Activated CD4-positive, alpha-beta T cell treated with anti-CD3 and anti-CD28 coated beads, Interleukin-2, amount 10 ng/mL, durations not matched to agents 7 days and 5 days (primary cell): Measurements from ENCODE around the gene ARSI. TPM values are rescaled to one million over a fixed set of nuclear protein-coding genes. Genes with fewer than 3 reads are reported as not detected.
"Not testable (repeated sequence)": the region's sequence is repeated elsewhere in the genome, so short reads cannot be mapped to it uniquely, and the experiment has no call there.

Source experiments
- CTCF ChIA-PET: fragments of 350-600 bp; sonication (Branson Sonifier 250); formaldehyde crosslinking; loops from one replicate; lab custom pipeline; 2021; ENCODE audit warnings: antibody characterized with exemption; lab: Charles Lee
- POLR2A ChIA-PET: fragments of 350-600 bp; sonication (Branson Sonifier 250); formaldehyde crosslinking; loops from one replicate; lab custom pipeline; 2021; ENCODE audit warnings: antibody characterized with exemption; lab: Charles Lee
- DNase-seq: peaks from one replicate; pipeline ENCODE4 v3.0.0-alpha.2; 2020
- H3K27ac Mint-ChIP-seq: one replicate; pipeline ENCODE4 v1.8.0; 2021; ENCODE audit warnings: mild to moderate bottlenecking, moderate library complexity, mixed read lengths
- H3K27me3 Mint-ChIP-seq: one replicate; pipeline ENCODE4 v1.8.0; 2021; ENCODE audit warnings: mixed read lengths
- H3K36me3 Mint-ChIP-seq: one replicate; pipeline ENCODE4 v1.8.0; 2021; ENCODE audit warnings: low read depth, mixed read lengths
- H3K4me1 Mint-ChIP-seq: one replicate; pipeline ENCODE4 v1.8.0; 2021; ENCODE audit warnings: mixed read lengths
- H3K4me3 Mint-ChIP-seq: one replicate; pipeline ENCODE4 v1.8.0; 2021; ENCODE audit warnings: mild to moderate bottlenecking, moderate library complexity, mixed read lengths
- H3K9me3 Mint-ChIP-seq: one replicate; pipeline ENCODE4 v1.8.0; 2021; ENCODE audit warnings: mixed read lengths
- total RNA-seq, 2 experiments: library from RNA; stranded (reverse); gene quantifications; one replicate each; pipeline ENCODE4 v1.2.3, GENCODE V29; 2021

ARSI gene
- total RNA-seq, 2 experiments from 2014 or later: not detected

DNA sequence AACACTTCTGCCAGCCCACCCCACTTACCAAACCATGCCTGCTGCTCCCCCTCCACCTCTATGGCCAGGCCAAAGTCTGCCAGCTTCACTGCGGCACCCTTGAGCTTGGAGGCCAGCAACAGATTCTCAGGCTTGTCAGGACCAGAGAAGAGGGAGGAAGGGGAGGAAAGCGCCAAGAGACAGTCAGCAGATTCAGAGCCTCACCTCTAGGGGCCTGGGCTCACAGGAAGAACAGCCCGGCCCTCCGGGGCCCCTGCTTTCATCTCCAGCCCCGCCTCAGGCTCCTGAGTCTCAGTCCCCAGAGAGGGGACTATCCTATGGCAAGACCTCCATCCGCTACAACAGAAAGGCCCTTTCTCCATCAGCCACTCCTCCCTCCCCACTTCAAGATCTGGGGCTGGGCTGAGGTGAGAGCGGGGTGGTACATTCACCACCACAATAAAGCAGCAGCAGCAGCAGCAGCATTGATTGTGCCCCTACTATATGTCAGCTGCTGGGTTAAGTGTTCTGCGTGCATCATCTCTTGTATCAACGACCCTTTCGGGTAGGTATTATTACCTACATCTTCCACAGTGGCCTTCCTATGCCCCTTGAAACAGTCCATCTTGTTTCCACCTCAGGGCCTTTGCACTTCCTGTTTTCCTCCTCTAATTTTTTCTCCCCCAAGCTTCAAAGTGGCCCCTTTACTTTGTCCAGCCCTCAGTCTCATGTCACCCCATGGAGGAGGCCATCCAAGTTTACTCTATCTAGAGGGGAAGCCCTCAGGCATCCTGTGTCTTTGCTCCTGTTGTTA, 49.1 kb downstream of the ARSI start:
- CTCF ChIA-PET: interaction anchor here (0.5 to 1.3 kb wide), 3 partner anchors 35 to 155 kb away, joined by 3 to 4 read pairs (median 3); no protein-coding TSS in a partner anchor
- POLR2A ChIA-PET: no interaction called here
- H3K36me3 Mint-ChIP-seq: no peaks in the 10 kb centered on the region

DNA sequence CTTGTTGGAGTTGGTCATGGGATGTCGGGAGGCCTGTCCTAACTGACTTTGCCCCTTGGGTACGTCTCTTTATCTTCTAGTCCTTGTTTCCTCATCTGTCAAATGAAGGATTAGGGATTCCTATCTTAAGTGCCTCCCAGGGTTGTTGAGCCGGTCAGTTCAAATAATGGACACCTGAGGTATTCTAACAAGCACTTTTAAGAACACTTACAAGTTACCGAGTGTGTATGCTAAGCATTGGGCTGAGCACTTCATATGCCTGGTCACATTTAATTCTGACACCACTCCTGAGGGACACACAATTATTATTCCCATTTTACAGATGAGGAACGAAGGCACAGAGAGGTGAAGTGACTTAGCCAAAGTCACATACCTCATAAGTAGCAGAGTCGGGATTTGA, 50.2 kb downstream of the ARSI start:
- Mint-ChIP-seq H3K4me1 (no peaks in the 10 kb centered on the region), H3K4me3 (no peak overlapping the region), H3K9me3 (no peaks in the 10 kb centered on the region), H3K27me3 (no peaks in the 10 kb centered on the region), H3K36me3 (no peaks in the 10 kb centered on the region), H3K27ac (no peak overlapping the region)
- CTCF ChIA-PET: interaction anchor here (1.3 kb wide), 1 partner anchor 58 kb away, joined by 3 read pairs; no protein-coding TSS in a partner anchor
- DNase-seq: no peak
- POLR2A ChIA-PET: no interaction called here

More for the DNA sequence above, 49.1 kb downstream of the ARSI start:
- Mint-ChIP-seq H3K4me1 (no peaks in the 10 kb centered on the region), H3K27ac (no peak overlapping the region), H3K27me3 (no peaks in the 10 kb centered on the region), H3K9me3 (no peaks in the 10 kb centered on the region), H3K4me3 (no peak overlapping the region)
- no peak for DNase-seq

DNA sequence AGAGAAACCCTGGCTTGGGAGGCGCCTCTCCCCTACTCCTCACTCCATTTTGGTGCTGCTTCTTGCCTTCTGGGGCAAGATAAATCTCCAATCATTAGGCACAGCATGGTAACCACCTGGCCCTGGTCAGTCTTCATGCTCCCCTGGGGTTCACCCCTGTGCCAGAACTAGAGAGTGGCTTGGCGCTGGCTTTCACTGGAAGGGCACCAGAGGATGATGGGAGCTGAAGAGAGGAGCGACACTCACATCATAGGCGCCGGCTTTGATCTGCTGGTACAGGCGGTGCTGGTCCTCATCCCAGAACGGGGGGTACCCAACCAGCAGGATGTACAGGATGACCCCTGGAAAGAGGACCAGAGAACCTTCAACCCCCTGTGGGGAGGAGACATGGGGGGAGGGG, 51.2 kb downstream of the ARSI start:
- no peaks in the 10 kb centered on the region for H3K36me3 Mint-ChIP-seq
- no peaks in the 10 kb centered on the region for H3K9me3 Mint-ChIP-seq
- DNase-seq: no peak
- H3K27me3 Mint-ChIP-seq: no peaks in the 10 kb centered on the region
- H3K4me3 Mint-ChIP-seq: no peak overlapping the region
- CTCF ChIA-PET: interaction anchor here (2.8 kb wide), 1 partner anchor 11 kb away, joined by 9 read pairs; no protein-coding TSS in a partner anchor
- POLR2A ChIA-PET: no interaction called here
- H3K27ac Mint-ChIP-seq: no peak overlapping the region
- H3K4me1 Mint-ChIP-seq: no peaks in the 10 kb centered on the region

DNA sequence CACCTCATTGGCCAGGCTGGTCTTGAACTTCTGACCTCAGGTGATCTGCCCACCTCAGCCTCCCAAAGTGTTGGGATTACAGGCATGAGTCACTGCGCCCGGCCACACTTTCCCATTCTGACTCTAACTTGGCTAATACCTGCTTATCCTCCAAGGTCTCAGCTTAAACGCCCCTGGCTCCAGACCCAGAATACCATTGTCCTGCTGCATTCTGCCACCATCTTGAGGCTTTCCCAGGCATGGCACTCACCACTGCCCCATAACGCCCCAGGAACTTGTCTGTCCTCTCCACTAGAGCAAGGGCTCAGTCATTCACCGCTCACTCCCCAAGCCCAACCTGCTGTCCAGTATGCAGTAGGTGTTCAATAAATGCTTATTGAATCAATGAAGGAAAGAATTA, 53.0 kb downstream of the ARSI start:
- Mint-ChIP-seq H3K27me3 (no peaks in the 10 kb centered on the region), H3K4me3 (no peak overlapping the region), H3K27ac (no peak overlapping the region), H3K9me3 (no peaks in the 10 kb centered on the region), H3K4me1 (no peaks in the 10 kb centered on the region), H3K36me3 (no peaks in the 10 kb centered on the region)
- ChIA-PET POLR2A (no interaction called here), CTCF (interaction anchor here (0.7 to 2.8 kb wide), 2 partner anchors 8 to 13 kb away, joined by 4 to 9 read pairs; no protein-coding TSS in a partner anchor)
- DNase-seq: no peak

DNA sequence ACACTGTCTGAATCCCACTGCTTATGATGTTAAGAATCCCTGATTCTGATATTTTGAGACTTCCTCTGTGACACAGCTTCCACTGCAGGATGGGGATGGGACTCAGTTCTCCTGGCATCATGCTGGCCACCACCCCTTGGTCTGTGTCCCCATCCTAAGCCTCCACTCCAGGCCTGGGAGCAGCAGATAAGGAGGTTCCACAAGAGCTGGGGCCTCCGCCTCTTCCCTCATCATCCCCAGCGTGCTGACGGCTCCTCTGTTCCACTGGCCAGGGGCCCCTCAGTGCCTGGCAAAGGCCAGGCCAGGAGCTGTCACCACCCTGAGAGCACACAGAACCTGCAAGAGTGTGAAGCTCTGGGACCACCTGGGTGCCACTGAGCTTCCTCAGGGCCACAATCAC, 53.8 kb downstream of the ARSI start:
- Mint-ChIP-seq H3K27ac (no peak overlapping the region), H3K27me3 (no peaks in the 10 kb centered on the region), H3K4me1 (no peaks in the 10 kb centered on the region), H3K9me3 (no peaks in the 10 kb centered on the region), H3K4me3 (no peak overlapping the region), H3K36me3 (no peaks in the 10 kb centered on the region)
- no peak for DNase-seq
- ChIA-PET POLR2A (no interaction called here), CTCF (no interaction called here)

DNA sequence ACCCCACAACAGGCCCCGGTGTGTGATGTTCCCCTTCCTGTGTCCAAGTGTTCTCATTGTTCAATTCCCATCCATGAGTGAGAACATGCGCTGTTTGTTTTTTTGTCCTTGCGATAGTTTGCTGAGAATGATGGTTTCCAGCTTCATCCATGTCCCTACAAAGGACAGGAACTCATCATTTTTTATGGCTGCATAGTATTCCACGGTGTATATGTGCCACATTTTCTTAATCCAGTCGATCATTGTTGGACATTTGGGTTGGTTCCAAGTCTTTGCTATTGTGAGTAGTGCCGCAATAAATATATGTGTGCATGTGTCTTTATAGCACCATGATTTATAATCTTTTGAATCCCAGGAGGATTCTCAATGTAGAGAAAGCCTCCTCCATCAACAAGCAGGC, 54.2 kb downstream of the ARSI start:
- H3K4me1 Mint-ChIP-seq, H3K27ac Mint-ChIP-seq, H3K27me3 Mint-ChIP-seq, H3K9me3 Mint-ChIP-seq, CTCF ChIA-PET, H3K36me3 Mint-ChIP-seq, DNase-seq, H3K4me3 Mint-ChIP-seq, POLR2A ChIA-PET: not testable (repeated sequence)

DNA sequence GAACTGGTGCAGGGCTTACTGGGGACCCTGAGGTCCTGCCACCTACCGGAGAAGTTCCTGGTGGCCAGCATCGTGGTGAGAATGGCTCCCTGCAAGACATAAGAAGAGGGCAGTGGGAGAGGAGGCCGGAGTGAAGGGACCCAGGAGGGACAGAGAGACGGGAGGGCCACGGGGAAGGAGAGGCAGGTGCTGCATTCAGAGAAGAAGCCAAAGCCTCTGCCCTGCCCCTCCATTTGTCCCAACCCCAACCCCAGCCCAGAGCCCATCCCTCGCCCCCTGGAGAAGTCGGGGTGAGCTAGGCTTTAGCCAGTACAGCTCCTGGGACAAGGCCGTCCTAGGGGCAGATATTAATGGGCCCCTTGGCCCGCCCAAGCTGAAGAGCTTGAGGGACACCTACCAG, 55.0 kb downstream of the ARSI start:
- Mint-ChIP-seq H3K36me3 (no peaks in the 10 kb centered on the region), H3K27me3 (no peaks in the 10 kb centered on the region), H3K9me3 (no peaks in the 10 kb centered on the region), H3K27ac (no peak overlapping the region), H3K4me1 (no peaks in the 10 kb centered on the region), H3K4me3 (no peak overlapping the region)
- DNase-seq: no peak
- ChIA-PET CTCF (interaction anchor here (0.5 to 0.7 kb wide), 2 partner anchors 447 to 698 kb away, joined by 3 to 7 read pairs; no protein-coding TSS in a partner anchor), POLR2A (no interaction called here)

DNA sequence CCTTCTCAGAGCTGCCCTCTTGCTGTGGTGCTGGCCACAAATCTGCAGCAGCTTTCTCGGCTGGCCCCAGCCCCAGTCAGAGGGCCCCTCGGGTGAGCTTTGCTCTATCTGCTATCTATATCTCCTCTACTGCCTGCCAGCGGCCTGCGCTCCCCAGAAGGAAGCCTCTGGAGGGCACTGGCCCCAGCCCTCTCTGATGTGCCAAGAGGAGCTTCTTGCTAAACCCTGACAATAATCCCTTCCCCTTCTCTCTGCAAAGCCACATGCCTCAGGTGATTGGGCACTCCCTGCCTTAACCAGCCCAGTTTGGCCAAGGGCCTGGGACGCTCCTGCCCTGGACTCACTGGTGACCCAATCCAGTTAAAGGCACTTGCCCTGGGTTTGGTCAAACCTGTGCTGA, 55.9 kb downstream of the ARSI start:
- Mint-ChIP-seq H3K4me1 (no peaks in the 10 kb centered on the region), H3K36me3 (no peaks in the 10 kb centered on the region), H3K27ac (no peak overlapping the region), H3K9me3 (no peaks in the 10 kb centered on the region), H3K27me3 (no peaks in the 10 kb centered on the region), H3K4me3 (no peak overlapping the region)
- no peak for DNase-seq
- CTCF ChIA-PET: interaction anchor here (0.9 kb wide), 1 partner anchor 17 kb away, joined by 3 read pairs; no protein-coding TSS in a partner anchor
- POLR2A ChIA-PET: no interaction called here

DNA sequence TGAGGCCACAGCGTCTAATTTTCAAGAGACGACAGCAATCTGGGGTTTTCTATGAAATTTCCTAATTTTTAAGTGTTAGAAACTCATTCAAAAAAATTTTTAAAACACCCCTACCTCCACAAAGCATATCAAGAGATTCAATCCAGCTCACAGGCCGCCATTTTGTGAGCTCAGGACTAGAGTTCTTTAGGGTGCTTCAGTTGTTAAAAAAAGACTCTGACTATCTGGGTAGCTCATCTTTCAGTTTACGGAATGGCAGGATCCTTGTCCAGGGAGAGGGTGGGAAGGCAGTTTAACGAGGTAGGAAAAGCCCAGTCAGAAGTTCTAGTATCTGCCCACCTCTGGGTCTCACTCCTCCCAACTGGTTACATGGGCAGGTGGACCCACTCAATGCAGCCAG, 56.3 kb downstream of the ARSI start:
- no peaks in the 10 kb centered on the region for H3K27me3 Mint-ChIP-seq
- DNase-seq: no peak
- H3K27ac Mint-ChIP-seq: no peak overlapping the region
- ChIA-PET POLR2A (interaction anchor here (0.6 kb wide), 1 partner anchor 82 kb away, joined by 3 read pairs; no protein-coding TSS in a partner anchor), CTCF (interaction anchor here (0.9 kb wide), 1 partner anchor 18 kb away, joined by 3 read pairs; no protein-coding TSS in a partner anchor)
- no peak overlapping the region for H3K4me3 Mint-ChIP-seq
- no peaks in the 10 kb centered on the region for H3K36me3 Mint-ChIP-seq
- H3K4me1 Mint-ChIP-seq: no peaks in the 10 kb centered on the region
- H3K9me3 Mint-ChIP-seq: no peaks in the 10 kb centered on the region

Other genes with a start within 250 kb of the ARSI start
- under 1 TPM; 0.08 to 0.15 TPM for gene CSF1R, start 216.4 kb downstream of the ARSI start, total RNA-seq
- gene PDGFRB, start 147.1 kb downstream of the ARSI start, total RNA-seq: 1 to 10 TPM; 1.9 to 3.6 TPM
- not detected for gene CDX1, start 136.1 kb downstream of the ARSI start, total RNA-seq
- gene SLC6A7, start 112.8 kb downstream of the ARSI start, total RNA-seq: not detected
- gene CAMK2A, start 13.1 kb downstream of the ARSI start, total RNA-seq: not detected
- 10 to 100 TPM; 69.6 to 72.2 TPM for gene TCOF1, start 54.8 kb upstream of the ARSI start, total RNA-seq
- 100 to 1,000 TPM; 462 to 507 TPM for gene CD74, start 110.0 kb upstream of the ARSI start, total RNA-seq
- 1,000 to 10,000 TPM; 2,151 to 2,478 TPM for gene RPS14, start 146.8 kb upstream of the ARSI start, total RNA-seq
- under 1 TPM; 0.50 to 0.71 TPM for gene NDST1, start 205.2 kb upstream of the ARSI start, total RNA-seq